Ammon's horn (tissue), 1 donor: ENCODE measurements around the gene DSCAM.
A peak's percentile ranks its signal among the peaks of the same experiment; 100 is the strongest.

ENCODE experiments used
- DNase-seq: peaks from one replicate; pipeline ENCODE4 v3.0.0-alpha.2; 2016; ENCODE audit warnings: low spot score

The DSCAM gene

GRCh38 chr21:39976800-39977199, 870.2 kb downstream of the DSCAM start:
- DNase-seq, result peak; percentile 58

GRCh38 chr21:39972976-39973770, 873.8 kb downstream of the DSCAM start:
- no peak for DNase-seq

- no peak for DNase-seq
Observed at GRCh38 chr21:39972471-39972870, 874.5 kb downstream of the DSCAM start.

- DNase-seq, result no peak
Observed at GRCh38 chr21:39971956-39972355, 875.0 kb downstream of the DSCAM start.

- no peak for DNase-seq
Observed at GRCh38 chr21:39969691-39970364, 877.1 kb downstream of the DSCAM start.

- DNase-seq, result no peak
Observed at GRCh38 chr21:39968010-39968409, 878.9 kb downstream of the DSCAM start.

GRCh38 chr21:39966786-39967185, 880.2 kb downstream of the DSCAM start:
- DNase-seq, result no peak

- no peak for DNase-seq
Observed at GRCh38 chr21:39965026-39965425, 881.9 kb downstream of the DSCAM start.

- no peak for DNase-seq
Observed at GRCh38 chr21:39961251-39961650, 885.7 kb downstream of the DSCAM start.
